GM19035 (cell line): Measurements from ENCODE around the gene ATG2B.

Experiments
- ATAC-seq: cut with Tn5 transposase; IDR thresholded peaks from one replicate; pipeline ENCODE4 v1.9.1; 2021; ENCODE audit not compliant: unreplicated experiment

The ATG2B gene

DNA sequence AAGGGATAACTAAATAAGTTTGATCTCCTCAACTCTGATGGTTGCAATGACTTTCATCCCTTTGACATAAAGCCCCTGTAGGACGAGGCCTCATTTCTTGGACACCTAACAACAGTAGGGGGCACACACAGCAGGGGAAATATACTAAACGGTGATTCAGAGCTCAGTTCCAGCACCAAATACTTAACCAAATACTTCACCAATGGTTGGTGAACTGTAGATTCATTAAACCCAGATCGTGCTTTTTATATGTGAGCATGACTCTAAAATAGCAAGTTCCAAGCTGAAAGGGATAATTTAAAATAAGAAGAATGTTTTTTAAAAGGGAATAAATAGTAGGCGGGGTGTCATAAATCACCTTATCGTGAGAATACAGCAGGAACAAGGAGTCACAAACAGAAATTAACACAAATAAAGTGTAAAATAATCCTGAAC, 53.2 kb downstream of the ATG2B start:
- no peak for ATAC-seq

DNA sequence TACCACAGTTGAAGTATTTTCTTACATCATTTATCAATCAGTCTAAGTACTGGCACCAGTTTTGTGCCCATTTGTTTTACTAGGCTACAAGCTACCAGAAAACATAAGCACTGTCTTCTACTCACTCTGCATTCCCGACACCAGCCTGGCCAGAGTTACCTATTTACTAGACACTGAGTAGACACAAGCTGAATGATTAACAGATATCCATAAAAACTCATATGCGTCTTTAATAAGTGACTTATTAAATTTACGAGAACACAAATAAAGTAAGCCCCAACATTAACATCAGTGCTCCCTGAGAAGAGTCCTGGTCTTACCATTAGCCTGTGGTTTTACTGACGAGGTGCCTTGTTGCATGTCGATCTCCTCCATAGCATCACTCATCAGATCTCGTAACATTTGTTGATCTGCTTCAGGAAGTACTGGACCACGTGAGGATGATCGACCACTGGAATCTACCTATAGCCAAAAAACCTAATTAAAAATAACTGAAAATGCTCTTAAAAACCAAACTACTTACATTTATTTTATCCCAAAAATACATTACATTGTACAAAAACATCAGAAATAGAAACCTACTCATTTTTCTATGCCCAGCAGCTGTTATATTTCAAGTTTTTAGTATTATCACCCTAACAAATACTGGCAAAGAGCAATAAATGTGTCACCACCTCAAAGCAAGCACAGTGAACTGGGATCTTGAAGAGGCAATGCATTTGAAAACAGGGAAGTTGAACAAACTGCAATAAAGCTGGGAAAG, 53.8 kb downstream of the ATG2B start:
- no peak for ATAC-seq

DNA sequence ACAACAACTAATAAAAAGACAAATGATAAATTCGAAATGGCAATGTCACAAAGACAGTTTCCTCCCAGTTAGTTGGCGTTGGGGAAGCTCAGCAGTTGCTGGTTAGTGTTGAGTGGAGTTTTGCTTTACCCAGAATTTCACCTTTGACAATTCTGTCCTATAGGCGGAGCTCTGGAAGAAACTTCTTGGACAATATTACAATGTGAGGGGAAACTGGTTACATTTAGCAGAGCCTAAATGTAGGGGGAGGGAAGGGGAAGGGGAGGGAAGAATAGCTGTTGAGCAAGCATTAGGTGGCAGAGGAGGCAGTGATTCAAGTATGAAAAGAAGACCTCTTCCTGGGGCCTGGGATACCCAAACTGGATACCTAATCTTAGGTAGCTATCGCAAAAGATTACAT, 55.7 kb downstream of the ATG2B start:
- no peak for ATAC-seq

DNA sequence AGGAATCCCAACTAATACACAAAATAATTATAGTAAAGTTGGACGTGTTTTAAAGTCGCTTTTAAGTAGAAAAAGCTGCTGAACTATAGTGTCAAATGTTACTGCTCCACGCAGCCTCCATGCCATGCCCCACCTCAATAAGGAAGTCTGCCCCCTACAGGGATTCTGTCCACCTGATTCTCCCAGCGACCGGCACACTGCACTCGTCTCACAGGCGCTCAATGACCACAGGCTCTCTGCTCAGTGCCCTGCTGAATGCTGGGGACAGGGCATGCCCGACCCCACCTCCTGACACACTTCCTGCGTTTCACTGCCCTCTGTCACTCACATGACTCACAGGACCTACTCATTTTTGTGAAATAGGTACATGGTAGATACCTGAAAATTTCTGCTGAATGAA, 58.2 kb downstream of the ATG2B start:
- no peak for ATAC-seq

DNA sequence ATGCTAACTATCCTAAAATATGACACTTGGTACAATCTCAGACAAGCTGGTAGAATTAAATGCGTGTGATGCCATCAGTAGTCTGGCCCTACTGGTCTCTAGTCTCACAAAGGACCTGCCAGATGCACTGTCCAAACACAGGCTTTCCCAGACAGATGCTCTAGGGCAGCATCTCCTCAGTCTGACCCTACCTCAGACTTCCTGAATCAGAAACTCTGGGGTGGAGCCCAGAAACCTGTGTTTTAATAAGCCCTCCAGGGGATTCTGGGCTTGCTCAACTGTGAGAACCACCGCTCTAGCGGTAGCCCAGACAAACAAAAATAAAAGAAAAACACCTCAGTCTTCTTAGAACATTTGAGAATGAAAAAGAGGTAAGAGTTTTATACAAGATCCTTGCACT, 59.2 kb downstream of the ATG2B start:
- no peak for ATAC-seq

DNA sequence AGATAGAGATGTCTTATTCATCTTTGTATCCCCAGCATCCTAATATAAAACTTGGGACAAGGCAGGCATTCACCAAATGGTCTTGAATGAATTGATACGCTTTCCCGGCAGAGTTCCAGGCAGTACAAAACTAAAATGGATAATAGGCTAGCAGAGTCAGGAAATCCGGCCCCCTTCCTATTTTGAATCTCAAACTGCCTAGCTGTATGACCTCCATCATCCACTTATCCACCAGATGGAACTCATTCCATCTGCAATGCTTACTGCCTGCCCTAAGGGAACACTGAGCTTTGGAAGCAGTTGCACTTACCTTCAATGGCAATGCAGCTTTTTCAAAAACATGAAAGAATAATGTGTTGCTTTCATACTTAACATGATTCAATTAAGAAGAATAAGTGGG, 63.7 kb downstream of the ATG2B start:
- no peak for ATAC-seq

DNA sequence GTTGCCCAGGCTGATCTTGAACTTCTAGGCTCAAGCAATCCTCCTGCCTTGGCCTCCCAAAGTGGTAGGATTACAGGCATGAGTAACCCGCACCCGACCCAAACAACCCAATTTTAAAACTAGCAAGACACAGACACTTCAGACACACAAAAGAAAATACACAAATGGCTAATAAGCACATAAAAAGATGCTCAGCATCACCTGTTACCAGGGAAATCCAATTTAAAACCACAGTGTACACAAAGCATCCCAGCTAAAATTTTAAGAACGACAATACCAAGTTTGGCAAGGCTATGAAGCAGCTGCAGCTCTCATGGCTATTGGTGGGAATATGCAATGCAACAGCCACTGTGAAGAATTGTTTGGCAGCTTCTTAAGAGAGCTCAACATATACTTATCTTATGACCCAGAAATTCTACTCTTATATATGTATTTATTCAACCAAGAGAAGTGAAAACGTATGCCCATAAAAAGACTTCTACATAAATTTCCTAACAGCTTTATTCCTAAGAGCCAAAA, 65.1 kb downstream of the ATG2B start:
- no peak for ATAC-seq

DNA sequence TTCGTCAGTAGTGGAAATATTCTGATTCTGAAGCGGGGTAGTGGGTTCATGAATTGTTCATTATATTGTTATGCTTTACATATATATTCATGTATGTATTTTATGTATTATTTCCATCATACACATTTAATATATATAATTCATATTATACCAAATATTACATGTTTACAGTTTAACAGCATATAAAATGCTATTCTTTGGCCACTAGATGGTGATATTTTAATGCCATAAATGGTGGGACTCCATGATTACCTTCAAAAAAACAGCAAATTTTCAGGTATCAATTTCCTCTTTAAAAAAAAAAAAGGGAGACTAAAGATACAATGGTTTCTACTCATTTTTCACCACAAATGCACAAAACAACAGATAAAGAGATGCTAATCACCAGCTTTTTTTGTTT, 66.1 kb downstream of the ATG2B start:
- no peak for ATAC-seq

DNA sequence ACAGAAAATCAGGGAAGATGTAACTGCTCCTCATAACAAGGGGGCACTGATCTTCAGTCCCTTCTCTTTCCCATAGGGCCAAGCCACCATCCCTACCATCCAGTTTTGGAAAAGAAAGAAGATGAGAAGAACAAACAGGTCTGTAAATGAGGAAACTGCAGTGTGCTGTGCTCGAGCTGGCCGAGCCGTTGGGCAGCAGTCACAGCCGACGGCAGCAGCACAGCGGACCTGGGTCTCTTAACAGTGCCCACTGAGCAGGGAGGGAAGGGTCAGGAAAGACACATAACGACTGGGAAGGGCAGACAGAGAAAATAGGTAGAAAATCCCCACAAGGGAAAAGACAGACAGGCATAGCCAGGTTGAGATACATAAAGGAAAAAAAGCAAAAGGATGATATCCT, 68.9 kb downstream of the ATG2B start:
- no peak for ATAC-seq

DNA sequence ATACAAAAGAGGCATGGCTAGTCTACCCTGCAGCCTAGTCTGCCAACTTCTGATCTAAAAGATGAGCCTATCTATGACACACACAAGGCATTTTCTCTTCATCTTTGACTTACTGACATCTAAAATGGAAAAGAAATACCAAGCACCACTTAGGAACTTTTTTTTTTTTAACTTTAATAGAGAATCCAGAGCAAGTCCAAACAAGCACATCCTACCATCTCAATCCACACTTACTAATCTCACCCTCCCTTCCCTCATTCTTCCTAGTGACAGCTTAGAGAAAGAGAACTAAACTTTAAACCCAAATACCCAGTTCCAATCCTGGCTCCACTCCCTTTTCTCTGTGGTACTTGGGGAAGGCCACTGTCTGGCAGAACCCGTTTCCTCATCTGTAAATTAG, 75.3 kb downstream of the ATG2B start:
- ATAC-seq: no peak

DNA sequence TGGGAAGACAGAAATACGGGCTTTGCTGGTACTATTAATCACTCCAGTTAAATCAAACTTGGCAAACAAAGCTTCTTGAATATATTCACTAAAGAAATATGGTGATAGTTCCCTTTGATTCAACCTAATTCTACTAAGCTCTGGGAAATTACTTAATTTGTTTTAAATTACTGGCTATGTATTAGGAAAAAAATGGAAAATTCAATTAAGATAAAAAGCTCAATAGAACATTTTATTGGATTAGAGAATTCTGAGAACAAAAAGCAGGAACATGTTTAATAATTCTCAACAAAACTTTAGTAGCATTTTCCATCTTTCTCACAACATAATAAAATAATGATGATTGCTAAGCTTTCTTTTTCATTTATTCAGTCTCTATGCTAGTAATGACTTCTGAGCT, 76.9 kb downstream of the ATG2B start:
- ATAC-seq: no peak

DNA sequence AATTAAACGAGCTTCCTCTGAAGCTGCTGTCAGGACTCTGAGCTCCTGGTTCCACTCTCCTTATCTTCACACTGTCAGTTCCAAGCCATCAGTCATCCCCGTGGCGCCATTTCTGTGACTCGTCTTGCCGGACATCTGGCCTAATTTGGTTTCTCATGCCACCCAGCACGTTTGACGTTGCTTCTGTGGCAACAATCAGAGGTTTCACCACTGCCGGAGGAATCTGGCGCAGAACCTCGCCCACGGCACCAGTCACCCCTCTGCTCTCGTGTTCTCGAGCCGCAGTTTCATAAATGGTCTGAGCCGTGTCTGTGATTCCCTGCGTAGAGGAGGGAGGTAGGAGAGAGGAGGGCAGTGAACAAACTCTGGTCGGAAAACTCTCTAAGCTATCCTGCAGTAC, 77.5 kb downstream of the ATG2B start:
- ATAC-seq: no peak

DNA sequence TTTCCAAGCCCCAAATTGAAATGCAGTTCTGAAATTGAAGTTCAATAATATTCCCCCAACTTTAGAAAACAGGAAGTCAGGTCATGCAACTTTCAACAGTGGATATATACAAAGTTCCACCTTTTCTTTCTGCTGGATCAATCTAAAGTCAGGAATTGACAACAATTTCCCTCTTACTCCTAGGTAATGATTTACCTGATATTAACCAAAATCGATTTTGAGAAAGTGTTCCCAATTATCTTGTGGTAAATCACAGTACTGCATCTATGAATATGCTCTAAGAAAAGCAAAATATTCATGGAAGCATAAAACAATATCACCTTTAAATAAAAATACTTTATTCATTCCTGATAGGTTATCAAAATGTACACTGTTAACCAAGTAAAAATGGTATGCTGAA, 78.7 kb downstream of the ATG2B start:
- no peak for ATAC-seq

DNA sequence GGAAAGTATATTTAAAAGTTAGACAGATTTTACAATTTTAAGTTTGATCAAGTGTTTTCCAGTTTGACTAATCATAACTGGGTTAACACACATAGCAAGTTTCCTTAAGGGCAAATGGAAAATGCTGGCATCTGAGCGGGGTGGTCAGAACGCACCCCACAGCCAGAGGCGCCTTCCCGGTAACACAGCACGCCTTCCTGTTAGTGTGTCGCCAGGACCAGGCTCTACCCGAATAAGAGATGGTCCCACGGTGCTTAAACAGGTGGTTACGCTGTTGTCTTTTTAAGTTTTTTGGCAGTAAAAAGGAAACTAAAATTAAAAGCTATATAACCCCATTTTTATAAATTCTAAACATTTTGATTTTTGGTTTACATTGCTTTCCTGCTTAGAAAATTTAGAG, 79.1 kb downstream of the ATG2B start:
- ATAC-seq: no peak

DNA sequence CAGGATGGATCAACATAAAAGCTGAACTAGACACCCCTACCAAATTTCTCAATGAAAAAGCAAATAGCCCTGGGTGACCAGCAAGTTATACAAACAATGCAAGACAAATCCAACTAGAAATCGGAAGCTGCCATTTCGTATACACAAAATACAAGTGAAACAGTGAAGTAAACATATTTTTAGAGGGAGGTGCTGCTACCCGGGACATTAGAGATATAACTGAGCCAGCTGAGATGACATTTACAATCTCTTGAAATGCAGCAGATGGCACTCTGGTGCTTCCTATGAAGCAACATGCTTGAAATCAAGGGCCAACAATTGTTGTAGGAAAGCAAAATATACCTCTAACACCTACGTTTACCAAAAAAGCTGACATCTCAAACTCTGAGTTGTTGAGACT, 81.7 kb downstream of the ATG2B start:
- ATAC-seq: no peak

DNA sequence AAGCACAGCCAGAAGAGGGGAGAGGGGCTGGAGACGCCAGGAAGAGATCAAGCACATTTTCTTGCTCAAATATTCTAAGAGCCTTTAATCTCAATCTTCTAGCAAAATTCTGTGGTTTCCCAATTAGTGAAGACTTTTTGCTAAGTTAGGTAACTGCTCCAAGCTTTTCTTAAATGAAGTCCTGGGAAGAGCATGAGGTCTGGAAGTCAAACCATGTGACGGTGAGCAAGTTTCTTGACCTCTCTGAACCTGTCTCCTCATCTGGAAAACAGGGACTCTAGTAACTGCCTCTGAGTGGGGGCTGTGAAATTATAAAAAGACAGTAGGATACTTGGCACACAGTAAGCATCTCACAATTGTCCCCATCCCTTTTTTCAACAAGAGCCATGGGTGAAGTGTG, 83.0 kb downstream of the ATG2B start:
- no peak for ATAC-seq

DNA sequence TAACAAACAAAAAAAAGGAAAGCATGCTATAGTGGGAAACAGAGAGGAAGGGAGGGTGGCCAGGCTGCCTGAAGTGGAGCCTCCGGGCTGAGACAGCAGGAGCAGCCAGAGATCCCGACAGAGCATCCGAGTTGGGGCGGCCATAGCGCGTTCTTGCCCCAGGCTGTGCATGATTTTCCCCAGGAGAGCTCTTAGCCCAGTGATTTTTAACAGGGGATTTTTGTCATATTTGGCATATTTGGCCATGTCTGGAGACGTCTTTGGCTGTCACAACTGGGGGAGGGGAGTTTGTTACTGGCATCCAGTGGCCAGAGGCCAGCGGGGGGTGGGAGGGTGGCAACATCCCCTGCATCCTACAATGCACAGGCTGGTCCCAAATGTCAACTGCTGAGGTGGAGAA, 83.6 kb downstream of the ATG2B start:
- no peak for ATAC-seq

DNA sequence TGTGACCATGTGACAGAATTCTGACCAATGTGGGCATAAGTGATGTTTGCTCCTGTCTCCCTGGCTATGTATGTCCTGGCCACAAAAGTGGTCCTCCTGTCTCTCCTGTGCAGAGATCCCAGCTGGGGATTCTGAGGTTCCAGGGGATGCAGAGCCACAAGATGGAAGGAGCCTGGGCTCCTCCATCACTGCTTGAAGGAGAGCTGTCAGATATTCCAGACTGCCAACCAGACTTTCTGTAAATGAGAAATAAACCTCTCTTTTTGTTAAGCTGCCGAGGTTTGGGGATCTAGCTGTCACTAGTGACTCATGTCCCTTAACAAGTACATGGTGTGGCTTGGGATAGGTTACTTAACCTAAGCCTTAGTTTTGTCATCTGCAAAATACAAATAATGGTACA, 85.3 kb downstream of the ATG2B start:
- ATAC-seq: no peak

DNA sequence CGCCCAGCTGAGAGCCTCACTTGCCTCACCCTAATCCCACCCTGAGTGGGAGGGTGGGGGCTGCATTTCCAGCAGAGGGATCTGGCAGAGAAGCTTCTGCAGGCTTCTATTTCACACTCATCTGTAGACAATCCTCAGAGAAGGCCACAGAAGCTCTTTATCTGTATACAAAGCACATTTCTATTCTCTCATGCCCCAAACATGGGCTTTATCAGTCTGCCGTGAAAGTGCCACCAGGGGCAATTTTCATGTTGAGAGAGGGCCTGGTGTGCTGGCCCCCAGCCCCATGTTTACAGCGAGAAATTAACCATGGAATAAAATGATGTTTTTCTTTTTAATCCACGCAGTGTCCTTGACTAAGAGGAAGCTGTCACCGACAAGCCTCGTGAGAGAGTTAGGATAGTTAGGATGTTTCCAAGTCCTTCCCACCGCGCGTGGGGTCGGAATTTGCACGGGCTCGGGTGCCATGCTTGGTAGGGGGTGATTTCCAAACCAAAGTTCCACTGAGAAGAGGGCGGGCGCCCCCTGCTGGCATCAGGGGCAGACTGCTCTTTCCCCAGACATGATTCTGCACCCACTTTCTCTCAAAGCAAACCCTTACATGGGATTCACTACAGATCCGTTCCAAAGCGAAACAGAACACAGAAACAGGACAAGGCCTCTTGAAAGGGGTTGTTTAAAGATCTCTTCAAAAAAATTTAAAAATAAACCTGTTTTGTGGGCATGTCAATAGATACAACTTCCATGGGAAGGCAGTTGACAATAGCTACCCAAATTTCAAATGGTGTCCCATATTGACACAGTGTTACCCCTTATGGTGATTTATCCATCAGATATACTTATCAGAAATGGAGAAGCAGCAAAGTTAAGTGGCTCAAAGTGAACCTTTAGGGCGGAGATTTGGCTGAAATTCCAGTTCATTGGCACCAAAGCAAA, 87.7 kb downstream of the ATG2B start:
- no peak for ATAC-seq

DNA sequence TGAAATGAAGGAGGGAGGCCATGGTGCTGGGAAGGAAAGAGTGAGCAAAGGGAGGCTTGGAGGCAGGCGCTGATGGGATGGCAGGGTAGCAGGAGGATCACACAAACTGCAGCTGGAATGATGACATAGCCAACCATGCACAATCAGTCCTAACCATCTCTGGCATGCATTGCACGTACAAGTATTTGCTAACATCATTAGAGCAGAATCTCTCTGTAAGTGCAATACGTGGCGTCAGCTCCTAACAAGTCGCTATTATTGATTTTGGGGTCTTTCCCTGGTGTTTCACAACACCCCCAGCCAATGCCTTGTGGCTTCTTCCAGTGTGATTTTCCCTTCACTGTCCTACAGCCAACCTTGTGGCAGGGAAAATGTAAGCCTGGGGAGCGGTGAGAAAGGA, 88.6 kb downstream of the ATG2B start:
- ATAC-seq: no peak

DNA sequence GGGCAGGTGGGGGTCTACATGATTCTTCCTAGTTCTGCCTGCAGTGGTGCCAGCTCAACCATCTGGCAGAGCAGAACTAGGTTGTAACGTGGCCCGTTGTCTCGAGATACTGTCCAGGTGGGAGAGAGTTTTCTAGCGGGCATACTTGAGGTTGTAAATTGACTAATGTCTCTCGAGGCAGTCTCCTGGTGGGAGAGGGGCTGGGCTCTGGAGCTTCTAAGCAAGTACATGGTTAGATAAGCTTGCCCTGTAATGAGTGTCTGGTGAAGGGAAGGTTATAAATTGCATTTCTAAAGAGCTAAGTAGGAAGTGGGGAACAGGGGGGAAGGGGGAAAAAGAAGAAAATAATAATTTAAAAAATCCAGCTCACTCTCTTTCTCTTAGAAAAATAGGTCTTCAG, 89.0 kb downstream of the ATG2B start:
- ATAC-seq: no peak

DNA sequence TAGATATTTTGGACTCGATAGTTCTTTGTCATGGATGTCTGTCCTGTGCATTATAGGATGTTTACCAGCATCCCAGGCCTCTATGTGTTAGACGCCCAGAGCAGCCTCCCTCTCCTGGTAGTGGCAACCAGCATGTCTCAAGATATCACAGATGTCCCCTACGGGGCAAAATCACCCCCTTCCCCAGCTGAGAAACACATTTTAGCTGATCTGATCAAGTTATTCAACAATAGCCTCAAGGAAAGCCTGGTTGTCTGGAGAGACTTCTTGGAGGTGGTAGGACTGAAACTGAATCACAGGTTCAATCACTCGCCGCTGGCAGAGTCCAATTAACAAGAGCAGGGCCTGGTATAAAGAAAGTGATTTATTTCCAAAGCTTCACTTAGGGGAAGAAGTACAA, 89.5 kb downstream of the ATG2B start:
- no peak for ATAC-seq
